OCI-LY1 (cell line): Measurements from ENCODE around the gene TFG.

Source experiments
- EZH2 ChIP-seq: fragments of 200-600 bp; sonication (generic), shearing (Covaris generic); IDR thresholded peaks from 2 replicates; pipeline ENCODE4 v1.8.0; 2017; ENCODE audit warnings: borderline replicate concordance, mixed run types, mild to moderate bottlenecking, antibody characterized with exemption, low read length, moderate library complexity, mixed read lengths
- TF ChIP-seq, protein P1 (sequence below): fragments of 200-600 bp; sonication (generic), shearing (Covaris generic); IDR thresholded peaks from 2 replicates; pipeline ENCODE4 v1.5.1; 2017; ENCODE audit warnings: mild to moderate bottlenecking, antibody characterized with exemption, low read length, moderate library complexity, mixed read lengths

DNA sequence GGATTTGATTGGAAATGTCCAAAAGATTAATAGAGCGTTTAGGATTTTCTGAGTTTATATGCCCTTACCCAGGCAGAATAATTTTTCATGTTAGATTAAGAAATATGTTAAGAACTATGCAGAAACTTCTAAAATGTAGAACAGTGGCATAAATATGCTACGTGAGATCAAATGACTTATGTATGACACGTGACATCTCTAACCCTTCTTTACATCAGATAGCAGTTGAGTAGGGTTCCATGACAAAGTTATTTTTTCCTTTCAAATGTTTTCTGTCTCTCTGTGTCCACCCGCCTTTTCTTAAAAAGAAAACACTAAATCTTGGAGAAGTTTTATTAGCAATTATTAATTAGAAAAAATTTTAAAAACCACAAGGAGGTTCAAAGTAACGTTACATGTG, 8.6 kb upstream of the TFG start:
- TF ChIP-seq, protein P1, sequence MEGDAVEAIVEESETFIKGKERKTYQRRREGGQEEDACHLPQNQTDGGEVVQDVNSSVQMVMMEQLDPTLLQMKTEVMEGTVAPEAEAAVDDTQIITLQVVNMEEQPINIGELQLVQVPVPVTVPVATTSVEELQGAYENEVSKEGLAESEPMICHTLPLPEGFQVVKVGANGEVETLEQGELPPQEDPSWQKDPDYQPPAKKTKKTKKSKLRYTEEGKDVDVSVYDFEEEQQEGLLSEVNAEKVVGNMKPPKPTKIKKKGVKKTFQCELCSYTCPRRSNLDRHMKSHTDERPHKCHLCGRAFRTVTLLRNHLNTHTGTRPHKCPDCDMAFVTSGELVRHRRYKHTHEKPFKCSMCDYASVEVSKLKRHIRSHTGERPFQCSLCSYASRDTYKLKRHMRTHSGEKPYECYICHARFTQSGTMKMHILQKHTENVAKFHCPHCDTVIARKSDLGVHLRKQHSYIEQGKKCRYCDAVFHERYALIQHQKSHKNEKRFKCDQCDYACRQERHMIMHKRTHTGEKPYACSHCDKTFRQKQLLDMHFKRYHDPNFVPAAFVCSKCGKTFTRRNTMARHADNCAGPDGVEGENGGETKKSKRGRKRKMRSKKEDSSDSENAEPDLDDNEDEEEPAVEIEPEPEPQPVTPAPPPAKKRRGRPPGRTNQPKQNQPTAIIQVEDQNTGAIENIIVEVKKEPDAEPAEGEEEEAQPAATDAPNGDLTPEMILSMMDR = no peak
- TF ChIP-seq EZH2 = no peak
